ENCODE measurements around the gene NIPAL4.

The NIPAL4 gene

GRCh38 chr5:157486861-157487260 is 26.8 kb downstream of the NIPAL4 start:
- DNase-seq (ENCODE audit: low spot score) = no peak

GRCh38 chr5:157487358-157487757 is 27.3 kb downstream of the NIPAL4 start:
- DNase-seq (ENCODE audit: low spot score) = peak; percentile 41
- TF ChIP-seq CTCF (IDR thresholded peaks at IDR 0.05; ENCODE audit: extremely low read depth, missing control alignments) = no peak

More at GRCh38 chr5:157486861-157487260, 26.8 kb downstream of the NIPAL4 start:
- TF ChIP-seq CTCF (IDR thresholded peaks at IDR 0.05; ENCODE audit: extremely low read depth, missing control alignments) = no peak

GRCh38 chr5:157491471-157491995 is 31.5 kb downstream of the NIPAL4 start:
- no peak for DNase-seq (ENCODE audit: low spot score)
- no peak for TF ChIP-seq CTCF (IDR thresholded peaks at IDR 0.05; ENCODE audit: extremely low read depth, missing control alignments)

DNA sequence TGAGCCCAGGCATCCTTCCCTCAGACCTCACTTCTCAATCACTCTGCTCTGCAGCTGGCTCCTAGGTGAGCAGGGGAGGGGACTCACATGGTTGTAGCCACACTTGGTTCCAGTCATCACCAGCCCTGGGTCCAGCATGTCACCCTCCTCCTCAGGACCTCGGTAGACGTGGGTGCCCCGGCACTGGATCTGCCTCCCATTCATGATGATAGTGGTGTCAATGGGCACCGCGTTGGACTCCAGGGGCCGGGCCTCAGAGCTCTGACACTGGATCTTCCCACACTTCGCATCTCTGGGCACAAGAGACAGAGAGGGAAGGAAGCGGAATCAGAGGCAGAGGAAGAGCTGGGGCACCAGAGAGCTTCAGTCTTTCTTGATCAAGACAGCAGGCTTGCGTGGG is 32.9 kb downstream of the NIPAL4 start:
- no peak for DNase-seq (ENCODE audit: low spot score)
- no peak for TF ChIP-seq CTCF (IDR thresholded peaks at IDR 0.05; ENCODE audit: extremely low read depth, missing control alignments)

DNA sequence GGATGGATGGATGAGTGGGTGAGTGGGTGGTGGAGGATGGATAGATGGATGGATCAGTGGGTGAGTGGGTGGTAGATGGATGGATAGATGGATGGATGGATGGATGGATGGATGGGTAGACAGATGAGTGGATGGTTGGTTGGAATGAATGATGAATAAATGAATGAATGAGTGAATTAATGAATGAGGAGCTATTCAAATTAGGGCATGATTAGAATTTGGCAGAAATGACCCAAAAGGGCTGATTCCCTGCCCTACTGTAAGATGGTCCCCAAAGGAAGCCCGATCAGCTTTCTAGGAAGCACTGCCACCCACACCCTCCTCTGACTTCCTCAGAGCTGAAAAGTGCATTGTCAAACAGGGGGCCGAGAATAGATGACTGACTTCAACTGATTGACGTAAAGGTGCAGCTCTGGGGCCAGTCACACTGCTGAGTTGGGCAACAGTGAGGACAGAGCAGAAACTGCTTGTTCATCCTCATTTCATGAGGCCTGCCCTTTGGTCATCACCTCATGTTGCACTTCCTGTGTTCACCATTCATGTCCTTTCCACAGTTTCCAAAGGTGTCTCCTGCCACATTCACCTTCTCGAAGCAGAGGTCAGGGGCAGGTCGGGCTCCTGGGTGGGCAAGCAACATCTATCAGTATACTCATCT is 34.3 kb downstream of the NIPAL4 start:
- TF ChIP-seq CTCF (IDR thresholded peaks at IDR 0.05; ENCODE audit: extremely low read depth, missing control alignments) = no peak
- peak; percentile 36 for DNase-seq (ENCODE audit: low spot score)

DNA sequence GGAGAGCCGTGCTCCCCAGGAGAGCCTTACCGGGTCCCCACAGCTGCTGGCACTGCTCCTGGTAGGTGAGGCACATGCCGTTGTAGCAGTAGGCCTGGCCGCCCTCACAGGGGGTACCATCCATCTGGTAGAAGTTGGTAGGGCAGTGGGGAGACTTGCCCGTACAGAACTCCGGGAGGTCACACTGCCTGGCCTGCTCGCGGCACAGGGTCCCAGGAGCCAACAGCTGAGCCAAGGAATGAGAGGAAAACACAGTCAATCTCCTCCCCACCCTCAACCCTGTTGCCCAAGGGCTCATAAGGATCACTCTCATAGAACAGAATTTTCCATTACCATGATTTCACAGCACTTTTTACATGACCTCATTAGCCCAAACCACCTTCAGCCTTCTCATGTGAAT is 36.9 kb downstream of the NIPAL4 start:
- no peak for DNase-seq (ENCODE audit: low spot score)

More for the DNA sequence above, 36.9 kb downstream of the NIPAL4 start:
- TF ChIP-seq CTCF (IDR thresholded peaks at IDR 0.05; ENCODE audit: extremely low read depth, missing control alignments) = no peak

All from GM20000 (cell line).